Measurements from ENCODE around the gene NCK1.

DNA sequence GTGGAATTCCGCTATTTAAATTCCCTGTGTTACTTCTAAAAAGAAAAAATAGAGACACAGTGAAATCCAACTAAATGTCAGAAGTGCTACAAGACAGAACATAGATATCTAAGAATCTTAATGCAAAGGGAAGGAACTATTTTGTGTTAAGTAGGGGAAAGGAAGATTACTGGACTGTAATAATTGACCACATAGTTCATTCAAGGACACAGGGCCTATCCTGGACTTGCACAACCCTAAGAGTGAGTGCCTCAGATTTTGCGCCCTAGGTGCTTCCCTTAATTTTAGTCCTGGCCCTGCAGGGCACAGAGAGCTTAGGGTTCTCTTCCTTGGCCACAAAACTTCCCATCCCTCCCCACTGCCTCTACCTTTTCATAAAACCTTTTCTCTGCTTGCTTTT, 92.2 kb downstream of the NCK1 start:
- TF ChIP-seq, protein P1, sequence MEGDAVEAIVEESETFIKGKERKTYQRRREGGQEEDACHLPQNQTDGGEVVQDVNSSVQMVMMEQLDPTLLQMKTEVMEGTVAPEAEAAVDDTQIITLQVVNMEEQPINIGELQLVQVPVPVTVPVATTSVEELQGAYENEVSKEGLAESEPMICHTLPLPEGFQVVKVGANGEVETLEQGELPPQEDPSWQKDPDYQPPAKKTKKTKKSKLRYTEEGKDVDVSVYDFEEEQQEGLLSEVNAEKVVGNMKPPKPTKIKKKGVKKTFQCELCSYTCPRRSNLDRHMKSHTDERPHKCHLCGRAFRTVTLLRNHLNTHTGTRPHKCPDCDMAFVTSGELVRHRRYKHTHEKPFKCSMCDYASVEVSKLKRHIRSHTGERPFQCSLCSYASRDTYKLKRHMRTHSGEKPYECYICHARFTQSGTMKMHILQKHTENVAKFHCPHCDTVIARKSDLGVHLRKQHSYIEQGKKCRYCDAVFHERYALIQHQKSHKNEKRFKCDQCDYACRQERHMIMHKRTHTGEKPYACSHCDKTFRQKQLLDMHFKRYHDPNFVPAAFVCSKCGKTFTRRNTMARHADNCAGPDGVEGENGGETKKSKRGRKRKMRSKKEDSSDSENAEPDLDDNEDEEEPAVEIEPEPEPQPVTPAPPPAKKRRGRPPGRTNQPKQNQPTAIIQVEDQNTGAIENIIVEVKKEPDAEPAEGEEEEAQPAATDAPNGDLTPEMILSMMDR (IDR thresholded peaks at IDR 0.05 in 2 of 3, conservative IDR thresholded peaks at IDR 0.05 in 1 of 3; ENCODE audit: borderline replicate concordance in 1 of 3, insufficient read depth in 1 of 3, low read depth in 2 of 3, low read length in 2 of 3), result no peak
- no peak for TF ChIP-seq CEBPB (IDR thresholded peaks at IDR 0.05; ENCODE audit: low read depth)
- no peak for TF ChIP-seq POLR2A (IDR thresholded peaks at IDR 0.05; ENCODE audit: borderline replicate concordance, extremely low read depth, insufficient read depth, insufficient read length)
- no peak for TF ChIP-seq EZH2phosphoT487 (IDR thresholded peaks at IDR 0.05; ENCODE audit: borderline replicate concordance)
- TF ChIP-seq, protein P2, sequence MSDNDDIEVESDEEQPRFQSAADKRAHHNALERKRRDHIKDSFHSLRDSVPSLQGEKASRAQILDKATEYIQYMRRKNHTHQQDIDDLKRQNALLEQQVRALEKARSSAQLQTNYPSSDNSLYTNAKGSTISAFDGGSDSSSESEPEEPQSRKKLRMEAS (IDR thresholded peaks at IDR 0.05), result no peak
- TF ChIP-seq ELF1 (IDR thresholded peaks at IDR 0.05; ENCODE audit: borderline replicate concordance, low read depth), result no peak
- no peak for TF ChIP-seq EGR1 (IDR thresholded peaks at IDR 0.05; ENCODE audit: low read depth)
- no peak for TF ChIP-seq SP1 (IDR thresholded peaks at IDR 0.05; ENCODE audit: low read depth)
- TF ChIP-seq EZH2 (IDR thresholded peaks at IDR 0.05), result no peak
- no peak for TF ChIP-seq ZFX (IDR thresholded peaks at IDR 0.05)
- TF ChIP-seq YY1 (IDR thresholded peaks at IDR 0.05; ENCODE audit: extremely low read depth, insufficient replicate concordance, low read depth, low read length), result no peak
